K562 (cell line): ENCODE results near the gene DPM2. TPM values are rescaled to one million over a fixed set of nuclear protein-coding genes. Genes with fewer than 3 reads are reported as not detected.

ENCODE experiments used
- ARID1B ChIP-seq: fragments of 450-650 bp; IDR thresholded peaks from 2 replicates; pipeline ENCODE4 v1.6.1; 2016; ENCODE audit warnings: antibody characterized with exemption, mild to moderate bottlenecking, inconsistent platforms
- CCNT2 ChIP-seq: IDR thresholded peaks from 2 replicates; pipeline ENCODE4 v1.6.1; 2011; ENCODE audit warnings: borderline replicate concordance, low read depth, mild to moderate bottlenecking, moderate library complexity, mixed read lengths, low read length; ENCODE audit not compliant: insufficient read length; ENCODE audit errors: extremely low read depth
- JUNB ChIP-seq: fragments of 450-650 bp; formaldehyde crosslinking; conservative IDR thresholded peaks from 2 replicates; pipeline ENCODE4 v1.4.0; 2020; ENCODE audit warnings: mild to moderate bottlenecking
- L3MBTL2 ChIP-seq: fragments of 450-650 bp; IDR thresholded peaks from 2 replicates; pipeline ENCODE4 v1.6.1; 2016; ENCODE audit warnings: mild to moderate bottlenecking, moderate library complexity
- MAZ ChIP-seq, 2 experiments: fragments of 450-650 bp in 1 of 2; sonication (generic) in 1 of 2; formaldehyde crosslinking; IDR thresholded peaks in 1 of 2; conservative IDR thresholded peaks in 1 of 2; 2 replicates each; pipeline versions ENCODE4 v1.4.0 to v1.5.0; 2020; ENCODE audit warnings: mild to moderate bottlenecking in 1 of 2, missing genetic modification reagents in 1 of 2
- PURB ChIP-seq: sonication (generic); formaldehyde crosslinking; IDR thresholded peaks from 2 replicates; pipeline ENCODE4 v1.9.0; 2021; ENCODE audit warnings: low read depth, mild to moderate bottlenecking, missing genetic modification reagents
- RREB1 ChIP-seq: fragments of 250-450 bp; sonication (Bioruptor Pico); IDR thresholded peaks from 2 replicates; pipeline ENCODE4 v1.4.0; 2020
- SLC30A9 ChIP-seq: fragments of 250-450 bp; sonication (Bioruptor Pico); IDR thresholded peaks from 2 replicates; pipeline ENCODE4 v1.8.0; 2022; ENCODE audit warnings: mild to moderate bottlenecking, moderate library complexity
- STAG1 ChIP-seq: sonication (generic); formaldehyde crosslinking; IDR thresholded peaks from 2 replicates; pipeline ENCODE4 v1.5.0; 2020; ENCODE audit warnings: missing genetic modification reagents, borderline replicate concordance
- YY1 ChIP-seq, 3 experiments: IDR thresholded peaks; 2 replicates each; pipeline ENCODE4 v1.6.1; 2011; ENCODE audit warnings: low read length in 2 of 3, mild to moderate bottlenecking in 2 of 3, moderate library complexity in 2 of 3, borderline replicate concordance in 1 of 3, control low read depth in 1 of 3, low read depth in 1 of 3; ENCODE audit not compliant: insufficient read depth in 3 of 3, insufficient replicate concordance in 2 of 3, control insufficient read depth in 1 of 3, insufficient read length in 1 of 3; ENCODE audit errors: extremely low read depth in 1 of 3
- ZNF263 ChIP-seq: sonication (generic); formaldehyde crosslinking; IDR thresholded peaks from 2 replicates; pipeline ENCODE4 v1.8.0; 2022; ENCODE audit warnings: mild to moderate bottlenecking, missing genetic modification reagents, borderline replicate concordance
- ZNF280A ChIP-seq: fragments of 450-650 bp; IDR thresholded peaks from 2 replicates; pipeline ENCODE4 v1.6.1; 2018; ENCODE audit warnings: mild to moderate bottlenecking, low read depth; ENCODE audit not compliant: partially characterized antibody
- ZNF609 ChIP-seq: sonication (generic); formaldehyde crosslinking; IDR thresholded peaks from 2 replicates; pipeline ENCODE4 v1.8.1; 2023; ENCODE audit warnings: missing genetic modification reagents, mild to moderate bottlenecking, borderline replicate concordance
- polyA plus RNA-seq, 8 experiments: library from polyadenylated mRNA; depleted of rRNA in 4 of 8; stranded (reverse) in 5 of 8; unstranded in 3 of 8; fragments of >200 nt; fragmentation: Nextera tagmentation in 2 of 8; fragmentation: Illumina TruSeq in 1 of 8; extraction: Ambion mirVana in 2 of 8; extraction: Trizol in 1 of 8; gene quantifications; 2 replicates each; pipeline versions ENCODE4 v1.2.1 to v1.2.3, GENCODE V29; 2011 to 2014; ENCODE audit warnings: inconsistent platforms in 1 of 8, missing spikeins in 1 of 8
- total RNA-seq, 7 experiments: library from RNA; depleted of rRNA in 6 of 7; stranded (reverse); fragments of >200 nt in 6 of 7; fragmentation: Illumina TruSeq in 2 of 7; extraction: Trizol in 2 of 7; gene quantifications; 2 replicates each; pipeline versions ENCODE4 v1.2.1 to v1.2.3, GENCODE V29; 2011 to 2021; ENCODE audit warnings: low replicate concordance in 1 of 7

The DPM2 gene
- total and polyA plus RNA-seq, 9 of the 15 experiments (the other 6 are each of a cell fraction or from before 2014, with no cell fraction given), result 43.5 to 126 (median 71.1) TPM

GRCh38 chr9:127927988-127928675 is 9.5 kb downstream of the DPM2 start (continued):
- no peak for TF ChIP-seq ZNF609 (CRISPR knock-in tag)
- peak in 1 of 2 experiments; percentile 8; a peak in 1 of 4 replicates for TF ChIP-seq MAZ (CRISPR knock-in tag; conservative IDR thresholded peaks at IDR 0.05 in 1 of 2, IDR thresholded peaks at IDR 0.05 in 1 of 2)
- TF ChIP-seq YY1 (IDR thresholded peaks at IDR 0.05; ENCODE audit: borderline replicate concordance in 1 of 3, control insufficient read depth in 1 of 3, extremely low read depth in 1 of 3, insufficient read depth in 3 of 3, insufficient read length in 1 of 3, insufficient replicate concordance in 2 of 3, low read depth in 1 of 3, low read length in 2 of 3), result no peak
- TF ChIP-seq CCNT2, result no peak
- TF ChIP-seq RREB1, result no peak
- TF ChIP-seq ZNF263 (CRISPR knock-in tag), result no peak; the same call in 1 of the 2 replicates
- TF ChIP-seq PURB, result no peak
- TF ChIP-seq ZNF280A, result no peak
- no peak for TF ChIP-seq JUNB (CRISPR knock-in tag)
- 0 out of 2 replicates have a peak, but pooled peaks have one; percentile 17 for TF ChIP-seq ARID1B
- TF ChIP-seq SLC30A9 (CRISPR knock-in tag), result no peak
- TF ChIP-seq STAG1 (CRISPR knock-in tag), result no peak
- TF ChIP-seq L3MBTL2, result peak; percentile 67
